Hypothalamus (tissue), 51 donors: ENCODE measurements around the gene IQGAP1.
"Not testable (repeated sequence)": the region's sequence is repeated elsewhere in the genome, so short reads cannot be mapped to it uniquely, and the experiment has no call there.

Experiments
- DNase-seq, 51 donors: peaks; one replicate each; lab custom pipeline; 2025; lab: John Stamatoyannopoulos, UW

Gene IQGAP1

GRCh38 chr15:90471769-90472168 lies 83.7 kb downstream of the IQGAP1 start:
- DNase-seq: peak in 16 of 51 donors; percentile 9 to 75 (median 30)

DNA sequence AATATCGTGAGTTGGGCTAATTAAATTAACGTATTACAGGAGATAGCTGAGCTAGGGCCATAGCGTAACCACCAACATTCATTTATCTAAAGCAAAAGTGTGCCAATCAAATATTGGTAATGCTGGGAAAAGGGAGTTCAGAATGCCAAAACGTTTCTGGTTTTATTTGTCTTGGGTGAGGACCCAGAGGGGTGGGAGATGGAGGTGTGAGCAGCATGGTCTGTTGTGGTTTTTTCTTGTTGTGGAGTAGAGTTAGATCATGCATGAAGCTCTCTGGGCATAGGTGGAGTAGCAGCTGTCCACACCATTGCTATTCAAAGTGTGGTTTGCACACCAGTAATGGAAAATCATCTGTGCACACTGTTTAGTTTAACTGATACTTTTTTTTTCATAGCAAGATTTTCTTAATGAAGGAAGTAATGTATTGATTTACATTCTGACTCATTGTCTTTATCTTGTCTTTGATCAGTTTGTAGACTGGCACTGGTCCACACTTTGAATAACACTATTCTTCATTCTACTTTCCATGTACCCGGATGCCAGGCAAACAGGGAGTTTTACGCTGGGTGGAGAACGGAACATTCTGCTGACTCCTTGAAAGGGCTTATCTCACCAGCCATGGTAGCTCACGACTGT lies 90.9 kb downstream of the IQGAP1 start:
- no peak for DNase-seq

DNA sequence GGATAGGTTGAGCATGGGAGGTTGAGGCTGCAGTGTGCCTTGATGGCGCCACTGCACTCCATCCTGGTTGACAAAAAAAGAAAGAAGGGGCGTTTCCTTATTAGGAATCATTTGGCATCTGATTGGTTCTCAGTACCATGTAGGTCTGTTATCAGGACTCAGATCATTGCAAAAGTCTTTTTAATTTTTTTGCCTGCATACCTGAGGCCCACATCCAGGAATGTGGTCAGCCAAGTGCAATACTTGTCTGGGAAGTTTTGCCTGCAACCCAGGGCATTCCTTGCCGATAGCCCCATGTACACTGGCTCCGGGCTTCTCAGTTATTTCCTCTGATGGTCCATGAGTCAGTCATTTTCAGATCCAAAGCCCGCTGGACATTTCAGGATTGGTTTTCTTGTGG lies 91.6 kb downstream of the IQGAP1 start:
- no peak for DNase-seq

DNA sequence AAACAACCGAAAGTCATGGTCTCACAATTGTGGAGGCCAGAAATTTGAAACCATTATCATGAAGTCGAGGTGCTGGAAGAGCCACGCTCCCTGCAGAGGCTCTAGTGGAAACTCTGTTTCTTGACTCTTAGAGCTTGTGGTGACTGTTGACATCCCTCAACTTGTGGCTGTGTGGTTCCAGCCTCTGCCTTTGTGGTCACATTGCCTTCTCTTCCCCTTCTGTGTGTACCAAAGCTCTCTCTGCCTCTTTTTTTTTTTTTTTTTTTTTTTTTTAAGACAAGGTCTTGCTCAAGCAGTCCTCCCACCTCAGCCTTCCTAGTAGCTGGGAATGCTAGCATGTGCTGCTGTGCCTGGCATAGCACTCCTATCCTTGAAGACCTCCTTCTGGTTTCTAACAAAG lies 93.0 kb downstream of the IQGAP1 start:
- no peak for DNase-seq

GRCh38 chr15:90482124-90483011 lies 94.3 kb downstream of the IQGAP1 start:
- peak in 29 of 51 donors; percentile 9 to 80 (median 42) for DNase-seq

DNA sequence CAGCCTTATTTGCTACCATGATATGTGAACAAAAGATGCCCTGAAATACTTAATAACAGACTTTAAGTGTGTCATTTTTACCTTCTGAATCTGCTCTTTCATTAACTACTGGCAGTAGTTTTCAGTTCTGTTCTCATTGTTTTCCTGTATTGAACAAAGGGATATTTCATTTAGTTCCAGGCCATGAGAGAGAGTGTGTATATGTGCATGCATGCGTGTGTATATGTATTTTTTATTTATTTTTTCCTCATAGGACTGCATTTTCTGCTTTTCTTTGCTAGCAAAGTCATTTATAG lies 94.9 kb downstream of the IQGAP1 start:
- DNase-seq: no peak

GRCh38 chr15:90483637-90484036 lies 95.6 kb downstream of the IQGAP1 start:
- no peak for DNase-seq

DNA sequence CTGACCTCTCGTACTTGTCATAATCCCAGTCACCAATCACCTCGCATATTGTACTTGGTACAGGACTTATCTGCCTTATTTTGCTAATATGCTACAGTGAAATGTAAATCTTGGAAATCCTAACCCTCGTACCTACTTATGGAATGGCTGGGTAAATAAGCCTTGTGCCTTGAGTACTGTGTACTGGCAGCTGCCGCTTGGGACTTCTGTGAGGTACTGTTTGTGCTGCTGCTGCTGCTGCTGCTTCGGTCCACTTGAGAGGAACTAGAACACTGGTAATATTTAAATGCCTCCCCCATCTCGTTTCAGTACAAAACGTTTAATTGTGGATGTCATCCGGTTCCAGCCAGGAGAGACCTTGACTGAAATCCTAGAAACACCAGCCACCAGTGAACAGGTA lies 99.1 kb downstream of the IQGAP1 start:
- DNase-seq: no peak

DNA sequence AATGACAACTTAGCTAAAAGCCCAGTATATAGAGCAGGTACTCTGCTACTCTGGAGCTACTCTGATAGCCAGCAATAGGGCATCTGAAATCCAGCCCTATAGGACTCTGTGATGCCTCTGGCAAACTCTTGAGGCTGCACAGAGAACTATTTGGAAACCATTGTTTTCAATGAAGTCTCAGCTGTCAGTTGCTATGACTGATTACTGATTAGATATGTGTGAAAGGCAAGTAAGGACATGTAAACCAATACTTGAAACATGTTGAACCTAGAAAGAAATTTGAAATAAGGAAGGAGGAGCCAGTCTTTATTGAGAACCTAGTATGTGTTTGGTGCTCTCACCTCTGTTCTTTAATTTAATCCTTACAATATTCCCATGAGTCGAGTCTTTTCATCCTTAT lies 101.5 kb downstream of the IQGAP1 start:
- DNase-seq: no peak

DNA sequence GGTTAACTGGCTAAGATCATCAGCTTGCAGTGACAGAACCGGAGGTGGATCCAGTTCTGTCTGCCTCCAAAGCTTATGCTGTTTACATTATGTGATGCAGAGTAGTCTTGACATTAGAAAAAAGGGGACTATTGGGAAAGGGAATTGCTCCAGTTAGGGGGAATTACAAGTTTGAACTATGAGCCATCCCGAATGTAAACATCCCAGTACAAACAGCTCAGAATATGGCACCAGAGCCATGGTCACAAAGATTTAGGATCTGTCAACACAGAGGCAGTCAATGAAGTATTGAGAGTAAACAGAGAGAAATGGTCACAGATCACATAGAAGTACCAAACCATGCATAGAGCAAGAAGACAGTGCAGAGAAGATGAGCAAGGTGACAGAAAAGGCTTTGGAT lies 101.9 kb downstream of the IQGAP1 start:
- DNase-seq: no peak

DNA sequence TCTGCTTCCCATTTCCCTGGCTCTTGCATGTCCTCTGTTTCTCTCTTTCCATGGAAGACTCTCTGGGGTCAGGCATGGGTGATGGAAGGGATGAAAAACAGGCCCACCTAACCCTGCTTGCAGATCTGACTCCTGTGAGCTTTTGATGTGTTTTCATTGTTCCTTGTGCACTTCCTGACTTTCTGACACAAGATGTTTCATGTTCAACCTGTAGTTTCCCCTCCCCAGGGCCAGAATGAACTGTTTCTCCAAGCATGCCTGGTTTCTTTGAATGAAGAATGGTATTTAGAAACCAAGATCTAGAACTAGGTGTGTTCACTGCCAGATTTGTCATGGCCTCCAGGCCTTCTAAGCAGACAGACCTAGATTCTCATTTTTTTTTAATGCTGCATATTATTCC lies 105.6 kb downstream of the IQGAP1 start:
- DNase-seq: no peak

- DNase-seq: no peak
Measured at GRCh38 chr15:90495067-90495466, 107.0 kb downstream of the IQGAP1 start.

DNA sequence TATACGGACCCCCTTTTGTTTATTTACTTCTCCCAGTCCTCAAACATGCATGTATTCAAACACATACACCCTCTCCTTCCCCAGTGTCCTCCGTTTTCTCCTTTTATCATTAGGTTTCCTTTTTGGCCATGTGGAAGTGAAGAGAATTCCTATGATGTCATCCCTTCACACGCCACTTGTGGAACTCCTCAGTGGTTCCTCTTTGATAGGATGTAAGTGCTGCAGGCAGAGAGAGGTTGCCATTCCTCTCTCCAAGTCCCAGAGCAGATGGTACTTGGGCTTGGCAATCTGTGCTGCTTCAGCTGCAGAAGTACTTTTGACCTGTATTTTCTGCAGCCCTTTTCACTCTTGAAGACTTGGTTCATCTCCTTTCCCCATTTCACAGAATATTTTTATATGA lies 108.7 kb downstream of the IQGAP1 start:
- no peak for DNase-seq

GRCh38 chr15:90497376-90497775 lies 109.3 kb downstream of the IQGAP1 start:
- no peak for DNase-seq

- no peak for DNase-seq
Measured at GRCh38 chr15:90497912-90498311, 109.9 kb downstream of the IQGAP1 start.

DNA sequence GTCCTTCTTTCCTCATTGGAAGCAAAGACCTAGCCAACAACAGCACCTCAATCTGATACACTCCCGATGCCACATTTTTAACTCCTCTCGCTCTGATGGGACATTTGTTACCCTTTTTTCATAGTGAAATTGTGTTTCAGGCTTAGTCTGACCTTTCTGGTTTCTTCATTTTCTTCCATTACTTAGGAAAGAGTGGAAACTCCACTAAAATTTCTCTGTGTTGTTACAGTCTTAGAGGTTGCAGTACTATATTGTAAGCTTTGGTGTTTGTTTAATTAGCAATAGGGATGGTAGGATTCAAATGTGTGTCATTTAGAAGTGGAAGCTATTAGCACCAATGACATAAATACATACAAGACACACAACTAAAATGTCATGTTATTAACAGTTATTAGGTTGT lies 112.1 kb downstream of the IQGAP1 start:
- no peak for DNase-seq

DNA sequence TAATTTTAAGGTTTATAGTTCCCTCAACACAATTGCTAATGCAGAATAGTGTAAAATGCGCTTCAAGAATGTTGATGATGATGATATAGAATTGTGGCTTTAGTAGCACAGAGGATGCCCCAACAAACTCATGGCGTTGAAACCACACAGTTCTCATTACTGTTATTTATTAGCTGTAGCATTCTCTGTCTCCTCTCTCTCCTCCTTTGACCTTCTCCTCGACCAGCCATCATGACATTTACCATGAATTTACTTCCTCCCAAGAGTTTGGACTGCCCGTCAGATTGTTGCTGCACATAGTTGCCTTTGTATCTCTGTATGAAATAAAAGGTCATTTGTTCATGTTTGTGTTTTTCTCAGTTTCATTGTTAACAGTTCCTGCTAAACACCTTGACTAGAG lies 113.9 kb downstream of the IQGAP1 start:
- DNase-seq: no peak

GRCh38 chr15:90510781-90511180 lies 122.7 kb downstream of the IQGAP1 start:
- DNase-seq: not testable (repeated sequence)

DNA sequence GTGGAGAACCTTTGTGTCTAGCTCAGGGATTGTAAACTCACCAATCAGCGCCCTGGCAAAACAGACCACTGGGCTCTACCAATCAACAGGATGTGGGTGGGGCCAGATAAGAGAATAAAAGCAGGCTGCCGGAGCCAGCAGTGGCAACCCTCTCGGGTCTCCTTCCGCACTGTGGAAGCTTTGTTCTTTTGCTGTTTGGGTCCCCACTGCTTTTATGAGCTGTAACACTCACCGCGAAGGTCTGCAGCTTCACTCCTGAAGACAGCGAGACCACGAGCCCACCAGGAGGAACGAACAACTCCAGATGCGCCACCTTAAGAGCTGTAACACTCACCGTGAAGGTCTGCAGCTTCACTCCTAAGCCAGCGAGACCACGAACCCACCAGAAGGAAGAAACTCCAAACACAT lies 123.2 kb downstream of the IQGAP1 start:
- not testable (repeated sequence) for DNase-seq

- no peak for DNase-seq
Measured at GRCh38 chr15:90512276-90512675, 124.2 kb downstream of the IQGAP1 start.

- no peak for DNase-seq
Measured at GRCh38 chr15:90512981-90513380, 124.9 kb downstream of the IQGAP1 start.

- no peak for DNase-seq
Measured at GRCh38 chr15:90513448-90513847, 125.4 kb downstream of the IQGAP1 start.
